Activated CD8-positive, alpha-beta memory T cell treated with anti-CD3 and anti-CD28 coated beads, Interleukin-2, amount 10 ng/mL, durations not matched to agents 7 days and 5 days (primary cell): Measurements from ENCODE around the gene DEPDC5. TPM values are rescaled to one million over a fixed set of nuclear protein-coding genes. Genes with fewer than 3 reads are reported as not detected.

Experiments used
- ATAC-seq: fragments of 150-1000 bp; cut with Tn5 transposase; one replicate; pipeline ENCODE4 v1.10.0; 2021; ENCODE audit warnings: moderate library complexity
- CTCF ChIA-PET: fragments of 350-600 bp; sonication (Branson Sonifier 250); formaldehyde crosslinking; loops from one replicate; lab custom pipeline; 2021; ENCODE audit warnings: antibody characterized with exemption; lab: Charles Lee
- DNase-seq: peaks from one replicate; pipeline ENCODE4 v3.0.0-alpha.2; 2020
- H3K27ac Mint-ChIP-seq: one replicate; pipeline ENCODE4 v1.8.0; 2021; ENCODE audit warnings: mild to moderate bottlenecking, mixed read lengths
- H3K27me3 Mint-ChIP-seq: one replicate; pipeline ENCODE4 v1.8.0; 2021; ENCODE audit warnings: mixed read lengths
- H3K36me3 Mint-ChIP-seq: one replicate; pipeline ENCODE4 v1.8.0; 2021; ENCODE audit warnings: mild to moderate bottlenecking, mixed read lengths
- H3K4me1 Mint-ChIP-seq: one replicate; pipeline ENCODE4 v1.8.0; 2021; ENCODE audit warnings: mixed read lengths
- H3K4me3 Mint-ChIP-seq: one replicate; pipeline ENCODE4 v1.8.0; 2021; ENCODE audit warnings: mild to moderate bottlenecking, moderate library complexity, mixed read lengths
- H3K9me3 Mint-ChIP-seq: one replicate; pipeline ENCODE4 v1.8.0; 2022; ENCODE audit warnings: low read depth, mixed read lengths
- total RNA-seq, 2 experiments: library from RNA; stranded (reverse); gene quantifications; one replicate each; pipeline ENCODE4 v1.2.3, GENCODE V29; 2021

The DEPDC5 gene
- total RNA-seq, 2 experiments from 2014 or later: 45.7 to 50.3 TPM

- peak overlapping the region; percentile 14 for H3K27ac Mint-ChIP-seq
- no peaks in the 10 kb centered on the region for H3K27me3 Mint-ChIP-seq
- CTCF ChIA-PET: interaction anchor here (1.5 kb wide), 1 partner anchor 71 kb away, joined by 5 read pairs; no protein-coding TSS in a partner anchor
- H3K4me3 Mint-ChIP-seq: no peak overlapping the region
- H3K36me3 Mint-ChIP-seq: peaks cover 4% of the 10 kb centered on the region
- DNase-seq (no peak), ATAC-seq (no peak)
- H3K4me1 Mint-ChIP-seq: no peaks in the 10 kb centered on the region
- H3K9me3 Mint-ChIP-seq: no peaks in the 10 kb centered on the region
Measured at GRCh38 chr22:31898926-31899325, 145.1 kb downstream of the DEPDC5 start.

GRCh38 chr22:31899669-31900068, 145.8 kb downstream of the DEPDC5 start:
- CTCF ChIA-PET: no interaction called here
- no peaks in the 10 kb centered on the region for H3K27me3 Mint-ChIP-seq
- no peak overlapping the region for H3K27ac Mint-ChIP-seq
- no peak for ATAC-seq
- no peak overlapping the region for H3K4me3 Mint-ChIP-seq
- H3K36me3 Mint-ChIP-seq: peaks cover 7% of the 10 kb centered on the region
- H3K4me1 Mint-ChIP-seq: no peaks in the 10 kb centered on the region
- H3K9me3 Mint-ChIP-seq: no peaks in the 10 kb centered on the region
- DNase-seq: no peak

GRCh38 chr22:31901388-31902137, 147.7 kb downstream of the DEPDC5 start:
- H3K4me3 Mint-ChIP-seq: no peak overlapping the region
- H3K27me3 Mint-ChIP-seq: no peaks in the 10 kb centered on the region
- no peak for DNase-seq
- H3K9me3 Mint-ChIP-seq: no peaks in the 10 kb centered on the region
- H3K27ac Mint-ChIP-seq: no peak overlapping the region
- ATAC-seq: no peak
- peaks cover 7% of the 10 kb centered on the region for H3K36me3 Mint-ChIP-seq
- H3K4me1 Mint-ChIP-seq: no peaks in the 10 kb centered on the region
- CTCF ChIA-PET: interaction anchor here (0.5 kb wide), 1 partner anchor 203 kb away, joined by 3 read pairs; no protein-coding TSS in a partner anchor

GRCh38 chr22:31904651-31905050, 150.8 kb downstream of the DEPDC5 start:
- DNase-seq (no peak), ATAC-seq (no peak)
- no peaks in the 10 kb centered on the region for H3K27me3 Mint-ChIP-seq
- no peak overlapping the region for H3K4me3 Mint-ChIP-seq
- no peaks in the 10 kb centered on the region for H3K4me1 Mint-ChIP-seq
- peaks cover 7% of the 10 kb centered on the region for H3K36me3 Mint-ChIP-seq
- CTCF ChIA-PET: no interaction called here
- no peak overlapping the region for H3K27ac Mint-ChIP-seq
- H3K9me3 Mint-ChIP-seq: no peaks in the 10 kb centered on the region

- Mint-ChIP-seq H3K36me3 (peaks cover 7% of the 10 kb centered on the region), H3K27me3 (no peaks in the 10 kb centered on the region), H3K4me1 (no peaks in the 10 kb centered on the region), H3K9me3 (no peaks in the 10 kb centered on the region), H3K27ac (no peak overlapping the region), H3K4me3 (no peak overlapping the region)
- CTCF ChIA-PET: no interaction called here
- DNase-seq (no peak), ATAC-seq (no peak)
Measured at GRCh38 chr22:31905356-31905755, 151.5 kb downstream of the DEPDC5 start.

- Mint-ChIP-seq H3K4me3 (no peak overlapping the region), H3K36me3 (peaks cover 9% of the 10 kb centered on the region), H3K27ac (no peak overlapping the region), H3K27me3 (no peaks in the 10 kb centered on the region), H3K4me1 (no peaks in the 10 kb centered on the region), H3K9me3 (no peaks in the 10 kb centered on the region)
- CTCF ChIA-PET: no interaction called here
- ATAC-seq (no peak), DNase-seq (no peak)
Measured at GRCh38 chr22:31906086-31906485, 152.3 kb downstream of the DEPDC5 start.

GRCh38 chr22:31906569-31906968, 152.8 kb downstream of the DEPDC5 start:
- no peaks in the 10 kb centered on the region for H3K9me3 Mint-ChIP-seq
- no peak for ATAC-seq
- CTCF ChIA-PET: no interaction called here
- peaks cover 9% of the 10 kb centered on the region for H3K36me3 Mint-ChIP-seq
- no peak for DNase-seq
- no peaks in the 10 kb centered on the region for H3K4me1 Mint-ChIP-seq
- H3K27me3 Mint-ChIP-seq: no peaks in the 10 kb centered on the region
- no peak overlapping the region for H3K27ac Mint-ChIP-seq
- no peak overlapping the region for H3K4me3 Mint-ChIP-seq

GRCh38 chr22:31909977-31910376, 156.2 kb downstream of the DEPDC5 start:
- DNase-seq (no peak), ATAC-seq (no peak)
- CTCF ChIA-PET: no interaction called here
- Mint-ChIP-seq H3K27me3 (no peaks in the 10 kb centered on the region), H3K9me3 (no peaks in the 10 kb centered on the region), H3K4me1 (no peaks in the 10 kb centered on the region), H3K27ac (no peak overlapping the region), H3K4me3 (no peak overlapping the region), H3K36me3 (peaks cover 5% of the 10 kb centered on the region)

- Mint-ChIP-seq H3K27me3 (no peaks in the 10 kb centered on the region), H3K4me3 (no peak overlapping the region), H3K4me1 (peaks cover 3% of the 10 kb centered on the region), H3K27ac (no peak overlapping the region), H3K36me3 (peaks cover 2% of the 10 kb centered on the region), H3K9me3 (no peaks in the 10 kb centered on the region)
- no peak for ATAC-seq
- CTCF ChIA-PET: no interaction called here
- no peak for DNase-seq
Measured at GRCh38 chr22:31911565-31912406, 158.0 kb downstream of the DEPDC5 start.

GRCh38 chr22:31912407-31912743, 158.6 kb downstream of the DEPDC5 start:
- no peaks in the 10 kb centered on the region for H3K27me3 Mint-ChIP-seq
- no peak overlapping the region for H3K4me3 Mint-ChIP-seq
- no peak overlapping the region for H3K27ac Mint-ChIP-seq
- DNase-seq (no peak), ATAC-seq (no peak)
- H3K9me3 Mint-ChIP-seq: no peaks in the 10 kb centered on the region
- CTCF ChIA-PET: no interaction called here
- H3K4me1 Mint-ChIP-seq: peaks cover 9% of the 10 kb centered on the region
- H3K36me3 Mint-ChIP-seq: peaks cover 2% of the 10 kb centered on the region

GRCh38 chr22:31915586-31915985, 161.8 kb downstream of the DEPDC5 start:
- H3K27me3 Mint-ChIP-seq: no peaks in the 10 kb centered on the region
- peaks cover 18% of the 10 kb centered on the region for H3K4me1 Mint-ChIP-seq
- CTCF ChIA-PET: no interaction called here
- DNase-seq (no peak), ATAC-seq (no peak)
- no peaks in the 10 kb centered on the region for H3K36me3 Mint-ChIP-seq
- H3K9me3 Mint-ChIP-seq: no peaks in the 10 kb centered on the region
- no peak overlapping the region for H3K4me3 Mint-ChIP-seq
- H3K27ac Mint-ChIP-seq: no peak overlapping the region

- DNase-seq: peak; percentile 59
- Mint-ChIP-seq H3K9me3 (no peaks in the 10 kb centered on the region), H3K27me3 (no peaks in the 10 kb centered on the region), H3K4me1 (peaks cover 18% of the 10 kb centered on the region), H3K4me3 (peak overlapping the region; percentile 55), H3K36me3 (no peaks in the 10 kb centered on the region), H3K27ac (peak overlapping the region; percentile 66)
- ATAC-seq: peak; percentile 78
- CTCF ChIA-PET: interaction anchor here (1.4 kb wide), 1 partner anchor 41 kb away, joined by 3 read pairs; no protein-coding TSS in a partner anchor
Measured at GRCh38 chr22:31917227-31917921, 163.6 kb downstream of the DEPDC5 start.

- Mint-ChIP-seq H3K9me3 (no peaks in the 10 kb centered on the region), H3K4me3 (no peak overlapping the region), H3K27ac (no peak overlapping the region), H3K36me3 (no peaks in the 10 kb centered on the region), H3K4me1 (peaks cover 26% of the 10 kb centered on the region), H3K27me3 (peaks cover 4% of the 10 kb centered on the region)
- CTCF ChIA-PET: interaction anchor here (0.6 to 1.8 kb wide), 2 partner anchors 51 to 173 kb away, joined by 3 to 10 read pairs; no protein-coding TSS in a partner anchor
- DNase-seq (no peak), ATAC-seq (no peak)
Measured at GRCh38 chr22:31919730-31920129, 165.9 kb downstream of the DEPDC5 start.
